ENCODE measurements around the gene MAD2L1. TPM values are rescaled to one million over a fixed set of nuclear protein-coding genes. Genes with fewer than 3 reads are reported as not detected.

Gene MAD2L1
- total and polyA plus RNA-seq, 2 of the 4 experiments (the other 2 are of a cell fraction): 13.6 to 15.2 TPM

- intact Hi-C loops (cut with micrococcal nuclease): no loop called here
- Histone ChIP-seq H2BK120ac (ENCODE audit: low read depth, low read length) (no peak overlapping the region), H3K18ac (ENCODE audit: low read depth, low read length) (peak overlapping the region; percentile 2; the same call in 1 of the 2 replicates), H4K91ac (ENCODE audit: insufficient read depth, low read depth, low read length) (no peak overlapping the region), H3K4ac (ENCODE audit: low read depth, low read length) (no peak overlapping the region), H3K27ac (ENCODE audit: insufficient read depth, low read length) (no peak overlapping the region), H2AK5ac (ENCODE audit: low read depth, low read length) (no peak overlapping the region), H4K8ac (ENCODE audit: low read depth in 2 of 2, low read length in 2 of 2) (no peak overlapping the region), H2BK20ac (ENCODE audit: low read depth, low read length) (no peak overlapping the region), H3K23ac (ENCODE audit: low read depth, low read length) (no peak overlapping the region), H2AK9ac (replicated peaks; ENCODE audit: low read depth, low read length, poor library complexity) (no peak overlapping the region), H3K4me3 (ENCODE audit: insufficient read depth, low read depth, low read length) (no peak overlapping the region), H4K5ac (ENCODE audit: low read depth, low read length) (no peak overlapping the region), H3K9me3 (ENCODE audit: control insufficient read depth, insufficient read depth, low read length) (no peaks in the 10 kb centered on the region), H3K9ac (ENCODE audit: low read depth, low read length) (no peak overlapping the region), H3K56ac (ENCODE audit: extremely low read depth, insufficient read depth, low read length) (no peak overlapping the region), H2BK5ac (ENCODE audit: low read depth, low read length, poor library complexity, severe bottlenecking) (no peak overlapping the region), H3K14ac (replicated peaks; ENCODE audit: low read depth, low read length) (no peak overlapping the region; the same call in 1 of the 2 replicates), H3K27me3 (ENCODE audit: control insufficient read depth, insufficient read depth, low read length) (no peaks in the 10 kb centered on the region), H3K4me1 (ENCODE audit: control insufficient read depth, insufficient read depth, low read length) (peaks cover 2% of the 10 kb centered on the region; the same call in 1 of the 2 replicates), H3K4me2 (ENCODE audit: low read depth, low read length) (no peak overlapping the region), H2AFZ (replicated peaks; ENCODE audit: low read length, poor library complexity) (peak overlapping the region; percentile 34), H2BK15ac (ENCODE audit: low read depth, low read length) (no peak overlapping the region), H3K79me1 (ENCODE audit: low read depth in 1 of 2, low read length in 2 of 2) (no peaks in the 10 kb centered on the region), H4K20me1 (ENCODE audit: insufficient read depth, low read length) (no peaks in the 10 kb centered on the region), H3K36me3 (ENCODE audit: control insufficient read depth, insufficient read depth, low read length) (no peaks in the 10 kb centered on the region), H3K9me1 (ENCODE audit: insufficient read depth, low read length) (no peaks in the 10 kb centered on the region)
- ChIA-PET CTCF (no interaction called here), POLR2A (ENCODE audit: unreplicated experiment) (no interaction called here)
- TF ChIP-seq USF2 (IDR thresholded peaks at IDR 0.05; ENCODE audit: low read depth, low read length) (no peak), FOS (IDR thresholded peaks at IDR 0.05; ENCODE audit: low read depth, low read length) (0 out of 2 replicates have a peak, but pooled peaks have one; percentile 6)
- peak; percentile 57 for DNase-seq
- WGBS, 2 experiments (ENCODE audit: extremely low coverage in 2 of 2, insufficient read length in 1 of 2): no CpG with 5 or more reads among the region's 1 CpG
- in situ Hi-C loops (cut with MboI; ENCODE audit: low sequenced_read_pairs): no loop called here
- dilution Hi-C loops (cut with HindIII; ENCODE audit: low sequenced_read_pairs, unreplicated experiment): no loop called here
- no TSS peak for BruUV-seq (replicated peaks)
- ATAC-seq (ENCODE audit: low read depth): peak; percentile 40
Observed at GRCh38 chr4:120018786-120019185, 47.9 kb downstream of the MAD2L1 start.

All from IMR-90 (cell line).